ENCODE results near the gene IARS1. TPM values are rescaled to one million over a fixed set of nuclear protein-coding genes. Genes with fewer than 3 reads are reported as not detected.
A peak's percentile ranks its signal among the peaks of the same experiment; 100 is the strongest.

IARS1 gene
- polyA plus RNA-seq, 3 donors from 2014 or later = 34.3 to 69.5 (median 52.9) TPM

GRCh38 chr9:92253656-92254055, 39.8 kb downstream of the IARS1 start:
- H3K4me3 Mint-ChIP-seq = no peak overlapping the region
- H3K27ac Mint-ChIP-seq = peak overlapping the region in 1 of 6 donors; percentile 22
- H3K36me3 Mint-ChIP-seq = peaks cover 35 to 77% (median 35%) of the 10 kb centered on the region in 3 donors
- no peak for DNase-seq
- H3K27me3 Mint-ChIP-seq (ENCODE audit: low read depth in 3 of 3) = peaks cover 0 to 1% (median 0%) of the 10 kb centered on the region in 3 donors
- no peaks in the 10 kb centered on the region for H3K9me3 Mint-ChIP-seq
- no peaks in the 10 kb centered on the region for H3K4me1 Mint-ChIP-seq

GRCh38 chr9:92247981-92248380, 45.5 kb downstream of the IARS1 start:
- no peak overlapping the region for H3K4me3 Mint-ChIP-seq

GRCh38 chr9:92247296-92247695, 46.2 kb downstream of the IARS1 start:
- H3K9me3 Mint-ChIP-seq = no peaks in the 10 kb centered on the region
- DNase-seq = no peak
- no peaks in the 10 kb centered on the region for H3K4me1 Mint-ChIP-seq
- H3K4me3 Mint-ChIP-seq = no peak overlapping the region
- H3K27ac Mint-ChIP-seq = peak overlapping the region in 1 of 6 donors; percentile 19
- peaks cover 53 to 81% (median 53%) of the 10 kb centered on the region in 3 donors for H3K36me3 Mint-ChIP-seq
- no peaks in the 10 kb centered on the region for H3K27me3 Mint-ChIP-seq (ENCODE audit: low read depth in 3 of 3)

More at GRCh38 chr9:92247981-92248380, 45.5 kb downstream of the IARS1 start:
- Mint-ChIP-seq H3K4me1 (no peaks in the 10 kb centered on the region), H3K27me3 (ENCODE audit: low read depth in 3 of 3) (no peaks in the 10 kb centered on the region), H3K9me3 (no peaks in the 10 kb centered on the region), H3K36me3 (peaks cover 52 to 79% (median 52%) of the 10 kb centered on the region in 3 donors), H3K27ac (no peak overlapping the region)
- DNase-seq = no peak

GRCh38 chr9:92245005-92245797, 48.3 kb downstream of the IARS1 start:
- no peak overlapping the region for H3K4me3 Mint-ChIP-seq
- H3K27ac Mint-ChIP-seq = peak overlapping the region in 1 of 6 donors; percentile 58
- H3K36me3 Mint-ChIP-seq = peaks cover 60 to 79% (median 63%) of the 10 kb centered on the region in 3 donors
- no peaks in the 10 kb centered on the region for H3K9me3 Mint-ChIP-seq
- H3K27me3 Mint-ChIP-seq (ENCODE audit: low read depth in 3 of 3) = no peaks in the 10 kb centered on the region
- no peak for DNase-seq
- H3K4me1 Mint-ChIP-seq = no peaks in the 10 kb centered on the region

Other genes with a start within 250 kb of the IARS1 start
- 10 to 100 TPM; 33.0 to 51.3 (median 39.5) TPM for gene SPTLC1, start 178.3 kb downstream of the IARS1 start, polyA plus RNA-seq
- gene NOL8, start 31.7 kb upstream of the IARS1 start, polyA plus RNA-seq = 10 to 100 TPM in 2 of 3 donors, 1 to 10 TPM in 1; 7.7 to 26.3 (median 10.5) TPM
- gene CENPP, start 32.3 kb upstream of the IARS1 start, polyA plus RNA-seq = 1 to 10 TPM; 4.5 to 9.7 (median 4.7) TPM
- gene OGN, start 110.9 kb upstream of the IARS1 start, polyA plus RNA-seq = under 1 TPM in 1 of 3 donors, not detected in 2; 0.13 TPM
- under 1 TPM in 1 of 3 donors, not detected in 2; 0.09 TPM for gene OMD, start 130.8 kb upstream of the IARS1 start, polyA plus RNA-seq
- not detected for gene ASPN, start 188.8 kb upstream of the IARS1 start, polyA plus RNA-seq
- gene ECM2, start 242.3 kb upstream of the IARS1 start, polyA plus RNA-seq = under 1 TPM in 1 of 3 donors, not detected in 2; 0.16 TPM